ENCODE results near the gene RBM45.

The RBM45 gene

DNA sequence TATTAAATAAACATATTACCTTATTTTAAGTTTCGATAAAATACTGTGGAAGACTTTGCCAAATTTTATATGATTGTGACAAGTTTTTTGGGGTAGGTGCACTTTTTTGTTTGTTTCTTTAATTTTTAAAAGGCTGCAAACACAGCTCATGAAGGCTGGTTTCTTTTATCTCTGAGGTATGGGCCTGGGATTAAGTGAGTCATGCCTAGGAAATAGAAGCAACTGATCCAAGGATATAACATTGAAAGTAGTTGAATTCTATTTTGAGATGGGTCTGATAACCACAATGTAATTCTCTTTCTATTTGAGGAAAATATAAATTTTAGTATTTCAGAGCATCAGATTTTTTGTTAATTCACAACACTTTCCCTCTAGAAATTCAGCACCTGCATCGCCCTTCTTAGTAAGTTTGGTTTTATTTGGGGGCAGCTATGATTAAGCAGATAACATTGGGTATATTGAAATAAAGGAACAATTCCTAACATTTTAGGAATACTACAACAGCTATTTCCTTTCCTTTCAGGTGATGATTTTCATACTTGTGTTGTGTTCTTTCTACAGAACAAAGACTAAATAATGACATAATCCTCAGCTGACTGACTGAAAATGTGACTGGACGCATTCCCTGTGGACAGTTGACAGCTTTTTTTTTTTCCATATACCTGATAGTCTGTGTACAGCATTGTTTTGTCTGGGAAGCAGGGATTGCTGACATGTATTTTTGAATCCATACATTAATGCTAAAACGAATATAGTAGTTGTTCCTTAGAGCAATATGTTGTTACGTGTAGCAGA lies 16.8 kb downstream of the RBM45 start:
- TF ChIP-seq, protein P1, sequence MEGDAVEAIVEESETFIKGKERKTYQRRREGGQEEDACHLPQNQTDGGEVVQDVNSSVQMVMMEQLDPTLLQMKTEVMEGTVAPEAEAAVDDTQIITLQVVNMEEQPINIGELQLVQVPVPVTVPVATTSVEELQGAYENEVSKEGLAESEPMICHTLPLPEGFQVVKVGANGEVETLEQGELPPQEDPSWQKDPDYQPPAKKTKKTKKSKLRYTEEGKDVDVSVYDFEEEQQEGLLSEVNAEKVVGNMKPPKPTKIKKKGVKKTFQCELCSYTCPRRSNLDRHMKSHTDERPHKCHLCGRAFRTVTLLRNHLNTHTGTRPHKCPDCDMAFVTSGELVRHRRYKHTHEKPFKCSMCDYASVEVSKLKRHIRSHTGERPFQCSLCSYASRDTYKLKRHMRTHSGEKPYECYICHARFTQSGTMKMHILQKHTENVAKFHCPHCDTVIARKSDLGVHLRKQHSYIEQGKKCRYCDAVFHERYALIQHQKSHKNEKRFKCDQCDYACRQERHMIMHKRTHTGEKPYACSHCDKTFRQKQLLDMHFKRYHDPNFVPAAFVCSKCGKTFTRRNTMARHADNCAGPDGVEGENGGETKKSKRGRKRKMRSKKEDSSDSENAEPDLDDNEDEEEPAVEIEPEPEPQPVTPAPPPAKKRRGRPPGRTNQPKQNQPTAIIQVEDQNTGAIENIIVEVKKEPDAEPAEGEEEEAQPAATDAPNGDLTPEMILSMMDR (conservative IDR thresholded peaks at IDR 0.05; ENCODE audit: low read depth), result no peak
- H3K27ac ChIP-seq, result no peak overlapping the region
- no peak for DNase-seq (ENCODE audit: low spot score)
- ChIA-PET POLR2A (ENCODE audit: low non-redundant PET) (no interaction called here), CTCF (interaction anchor here (1.2 to 2.0 kb wide), 2 partner anchors 16 to 285 kb away, joined by 6 to 7 read pairs; partner anchors contain the start of gene RBM45)

DNA sequence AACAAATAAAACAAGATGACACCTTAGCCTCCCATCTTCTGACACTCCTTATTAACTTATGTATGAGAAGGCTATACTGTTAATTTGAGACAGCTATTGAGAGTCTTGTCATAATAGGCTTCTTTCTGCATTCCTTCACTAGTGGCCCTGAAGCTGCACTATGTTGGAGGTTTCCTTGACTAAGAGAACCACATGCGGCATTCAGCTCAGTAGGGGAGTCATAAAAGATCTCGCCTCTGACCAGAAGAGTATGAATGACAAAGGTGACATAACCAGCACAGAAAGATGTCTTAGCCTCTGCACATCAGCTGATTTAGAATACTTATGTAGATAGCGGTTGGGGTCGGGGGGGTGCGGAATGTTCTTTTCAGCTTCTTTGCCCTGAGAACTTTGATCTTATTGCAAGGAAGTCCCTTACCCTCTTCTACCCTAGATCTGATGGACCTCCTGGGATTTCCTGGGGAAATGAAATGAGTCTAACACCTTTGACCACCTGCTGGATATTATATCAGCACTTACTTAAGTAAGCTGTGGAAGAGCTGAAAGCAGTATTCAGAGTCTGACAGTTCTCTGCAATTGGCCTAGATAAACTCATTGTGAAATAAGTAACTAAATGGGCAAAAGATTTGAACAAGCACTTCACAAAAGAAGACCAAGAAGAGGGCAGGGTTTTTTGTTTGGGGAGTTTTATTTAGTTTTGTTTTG lies 24.2 kb downstream of the RBM45 start:
- DNase-seq (ENCODE audit: low spot score), result no peak
- H3K27ac ChIP-seq, result no peak overlapping the region
- ChIA-PET POLR2A (ENCODE audit: low non-redundant PET) (no interaction called here), CTCF (no interaction called here)
- TF ChIP-seq, protein P1 (conservative IDR thresholded peaks at IDR 0.05; ENCODE audit: low read depth), result no peak

DNA sequence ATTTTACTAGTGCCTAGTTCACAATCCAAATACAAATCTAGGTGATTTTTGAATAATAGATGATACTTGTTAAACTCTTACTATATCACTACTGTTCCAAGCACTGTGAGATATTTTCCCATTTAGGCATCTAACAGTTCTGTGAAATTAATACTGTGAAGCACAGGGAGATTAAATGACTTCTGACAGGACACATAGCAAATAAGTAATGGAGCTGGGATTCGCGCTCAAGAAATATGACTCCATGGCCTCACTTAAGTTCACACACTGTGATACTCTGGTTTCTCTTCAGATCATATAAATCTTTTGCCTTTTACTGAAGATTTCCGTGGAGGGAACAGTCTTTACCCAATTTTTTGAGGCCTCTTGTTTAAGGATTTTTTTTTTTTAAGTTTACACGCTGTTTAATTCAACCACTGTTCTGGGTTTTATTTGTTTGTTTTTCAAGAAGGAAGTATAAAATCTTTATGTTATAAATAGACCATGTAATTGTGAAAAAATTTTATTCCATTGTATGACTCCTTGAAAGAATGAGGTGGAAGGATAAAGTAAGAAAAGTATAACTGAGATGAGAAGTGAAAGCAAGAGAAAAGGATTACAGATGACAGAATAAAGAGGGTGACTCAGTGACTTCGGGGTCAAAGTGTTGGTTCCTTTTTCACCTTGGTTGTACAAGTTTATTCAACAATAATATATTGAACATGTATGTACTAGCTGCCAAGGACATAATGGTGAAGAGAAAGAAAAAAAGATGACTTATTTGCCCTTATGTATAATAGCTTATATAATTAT lies 30.2 kb downstream of the RBM45 start:
- POLR2A ChIA-PET (ENCODE audit: low non-redundant PET), result interaction anchor here (0.5 kb wide), 1 partner anchor 115 kb away, joined by 3 read pairs; no protein-coding TSS in a partner anchor
- TF ChIP-seq, protein P1 (conservative IDR thresholded peaks at IDR 0.05; ENCODE audit: low read depth), result no peak

DNA sequence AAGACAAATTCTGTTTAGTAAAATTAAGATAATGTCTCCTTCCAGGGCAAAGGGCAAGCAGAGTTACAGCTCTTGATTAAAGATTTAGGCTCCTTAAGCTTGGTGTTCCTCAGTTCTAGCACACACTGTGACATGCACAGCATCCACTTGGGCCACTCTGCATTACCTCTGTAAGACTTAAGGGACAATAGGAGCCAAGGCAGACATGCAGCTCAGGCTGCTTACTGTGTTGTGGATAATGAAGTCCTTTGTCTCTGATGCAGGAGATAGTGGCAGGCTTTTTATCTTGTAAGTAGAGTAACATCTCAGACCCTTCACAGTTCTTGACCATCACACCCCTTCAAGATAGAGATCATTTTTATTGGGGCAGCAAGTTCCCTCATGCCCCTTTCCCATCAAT lies 31.2 kb downstream of the RBM45 start:
- ChIA-PET CTCF (no interaction called here), POLR2A (ENCODE audit: low non-redundant PET) (interaction anchor here (0.5 kb wide), 1 partner anchor 114 kb away, joined by 3 read pairs; no protein-coding TSS in a partner anchor)
- no peak for DNase-seq (ENCODE audit: low spot score)
- H3K27ac ChIP-seq, result no peak overlapping the region
- TF ChIP-seq, protein P1 (conservative IDR thresholded peaks at IDR 0.05; ENCODE audit: low read depth), result no peak

More for the DNA sequence above, 30.2 kb downstream of the RBM45 start:
- no peak for DNase-seq (ENCODE audit: low spot score)
- CTCF ChIA-PET, result interaction anchor here (0.9 kb wide), 1 partner anchor 272 kb away, joined by 3 read pairs; no protein-coding TSS in a partner anchor
- no peak overlapping the region for H3K27ac ChIP-seq

DNA sequence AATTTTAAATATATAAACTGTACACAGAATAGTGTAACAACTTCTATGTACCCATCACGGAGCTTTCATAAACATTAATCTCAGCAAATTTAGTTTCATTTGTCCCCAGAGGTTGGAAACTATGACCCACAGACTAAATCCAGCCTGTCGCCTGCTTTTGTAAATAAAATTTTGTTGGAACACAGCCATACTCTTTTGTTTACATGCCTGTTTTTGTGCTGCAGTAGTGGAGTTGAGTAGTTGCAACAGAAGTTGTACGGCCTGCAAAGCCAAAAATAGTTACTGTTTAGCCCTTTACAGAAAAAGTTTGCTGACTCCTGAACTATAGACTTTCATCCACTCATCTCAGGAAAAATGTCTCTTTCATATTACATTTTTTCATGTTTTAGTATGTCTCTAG lies 39.8 kb downstream of the RBM45 start:
- CTCF ChIA-PET, result interaction anchor here (0.9 kb wide), 1 partner anchor 19 kb away, joined by 3 read pairs; no protein-coding TSS in a partner anchor
- no peak overlapping the region for H3K27ac ChIP-seq
- no peak for DNase-seq (ENCODE audit: low spot score)
- POLR2A ChIA-PET (ENCODE audit: low non-redundant PET), result no interaction called here
- TF ChIP-seq, protein P1 (conservative IDR thresholded peaks at IDR 0.05; ENCODE audit: low read depth), result no peak

DNA sequence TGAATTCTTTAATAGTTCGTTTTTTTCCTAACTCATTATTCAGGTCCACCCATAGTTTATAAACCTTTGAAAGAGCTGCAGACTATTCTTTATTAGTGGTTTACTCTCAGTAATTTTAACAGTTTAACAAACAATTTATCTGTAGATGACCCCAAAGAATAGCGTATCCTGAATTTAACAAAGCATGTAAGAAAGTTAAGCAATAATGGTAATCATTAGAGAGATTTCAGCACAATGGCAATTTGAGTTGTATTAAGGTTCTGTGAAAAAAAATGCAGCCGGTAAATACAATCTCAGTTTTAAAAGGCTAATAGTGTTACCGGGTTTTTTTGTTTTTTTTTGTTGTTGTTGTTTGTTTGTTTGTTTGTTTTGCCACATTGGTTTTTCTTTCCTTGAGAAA lies 40.3 kb downstream of the RBM45 start:
- DNase-seq (ENCODE audit: low spot score), result no peak
- CTCF ChIA-PET, result interaction anchor here (0.7 kb wide), 1 partner anchor 1509 kb away, joined by 3 read pairs; no protein-coding TSS in a partner anchor
- POLR2A ChIA-PET (ENCODE audit: low non-redundant PET), result no interaction called here
- TF ChIP-seq, protein P1 (conservative IDR thresholded peaks at IDR 0.05; ENCODE audit: low read depth), result no peak
- no peak overlapping the region for H3K27ac ChIP-seq
